GM19438 (cell line): Measurements from ENCODE around the gene RNF133.
"Not testable (repeated sequence)": the region's sequence is repeated elsewhere in the genome, so short reads cannot be mapped to it uniquely, and the experiment has no call there.

Source experiments
- ATAC-seq: cut with Tn5 transposase; IDR thresholded peaks from one replicate; pipeline ENCODE4 v1.9.1; 2021; ENCODE audit warnings: low read depth; ENCODE audit not compliant: unreplicated experiment

The RNF133 gene

GRCh38 chr7:122691569-122692235, 7.2 kb downstream of the RNF133 start:
- ATAC-seq: no peak

DNA sequence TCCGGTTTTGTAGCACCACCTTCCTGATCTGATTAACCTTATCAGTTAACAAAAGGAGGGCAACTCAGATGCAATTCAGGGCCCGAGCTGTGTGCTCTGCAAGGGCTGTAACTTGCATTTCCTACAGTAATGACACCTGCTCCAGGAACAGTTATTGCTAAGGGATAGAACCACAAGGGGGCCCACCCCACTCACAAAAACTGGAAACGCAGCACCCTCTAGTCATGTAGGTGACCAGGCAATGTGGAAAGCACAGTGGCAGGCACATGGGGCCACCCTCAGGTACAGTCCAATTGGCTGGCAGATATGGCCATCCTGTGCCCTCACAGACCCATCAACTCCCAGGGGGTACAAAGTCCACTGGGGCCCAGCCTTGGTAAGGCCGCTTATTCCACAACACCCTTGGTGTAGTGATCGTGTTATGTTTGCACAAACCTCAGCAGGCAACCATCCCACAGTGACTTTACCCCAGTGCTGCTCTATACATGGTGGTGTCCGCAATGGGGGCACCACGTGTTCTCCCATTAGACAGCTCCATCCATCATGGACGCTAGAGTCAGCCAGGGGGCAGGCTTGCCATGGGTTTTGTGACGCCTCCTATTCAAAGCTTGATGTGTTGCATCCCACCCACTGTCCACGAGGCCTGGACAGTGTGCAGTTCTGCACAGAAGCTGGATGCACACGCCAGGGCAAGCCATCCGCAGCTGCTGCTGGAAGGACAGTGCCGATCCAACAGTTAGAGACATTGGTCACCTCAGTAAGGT, 9.4 kb downstream of the RNF133 start:
- ATAC-seq: no peak

DNA sequence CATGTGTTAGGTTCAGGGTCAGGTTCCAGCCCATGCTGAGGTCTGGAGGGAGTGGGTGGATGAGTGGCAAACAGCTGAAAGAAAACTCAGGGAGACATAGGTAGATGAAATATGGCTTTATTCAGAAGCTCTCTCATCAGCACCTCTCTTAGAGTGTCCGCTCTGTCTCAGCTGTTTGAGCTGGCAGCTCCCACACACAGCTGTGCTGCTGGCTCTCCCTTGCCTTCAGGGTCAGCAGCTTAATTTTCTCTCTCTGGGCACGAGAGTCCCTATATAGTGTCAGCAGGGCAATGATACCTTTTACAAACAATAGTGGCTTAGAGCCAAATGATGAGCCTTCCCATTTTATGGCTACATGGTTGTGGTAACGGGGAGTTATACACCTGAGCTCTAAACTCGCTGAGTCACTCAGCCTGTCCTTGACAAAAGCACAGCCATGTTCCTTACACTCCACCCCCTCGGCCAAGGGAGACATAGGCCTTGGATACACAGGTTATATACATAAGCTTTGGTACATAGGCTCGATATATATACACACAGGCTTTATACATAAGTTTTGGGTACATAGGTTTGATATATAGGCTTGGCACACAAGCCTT, 10.4 kb downstream of the RNF133 start:
- ATAC-seq: no peak

DNA sequence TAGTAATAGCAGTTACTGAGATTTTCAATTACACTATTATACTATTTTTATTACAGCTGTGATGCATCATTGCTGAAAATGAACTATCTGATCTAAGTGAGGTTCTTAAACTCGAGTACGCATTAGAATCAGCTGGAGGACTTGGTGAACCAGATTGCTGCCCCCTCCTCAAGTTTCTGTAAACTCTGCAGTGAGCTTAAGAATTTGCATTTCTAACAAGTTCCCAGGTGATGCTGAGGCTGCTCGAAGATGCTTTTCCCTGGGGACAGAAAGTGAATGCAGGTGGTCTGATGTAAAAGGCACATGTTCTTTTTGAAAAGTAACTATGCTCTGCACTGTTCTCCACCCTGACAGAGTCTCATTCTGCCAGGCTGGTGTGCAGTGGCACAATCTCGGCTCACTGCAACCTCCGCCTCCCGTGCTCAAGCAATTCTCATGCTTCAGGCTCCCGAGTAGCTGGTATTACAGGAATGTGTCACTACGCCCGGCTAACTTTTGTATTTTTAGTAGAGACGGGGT, 12.5 kb downstream of the RNF133 start:
- ATAC-seq: no peak

DNA sequence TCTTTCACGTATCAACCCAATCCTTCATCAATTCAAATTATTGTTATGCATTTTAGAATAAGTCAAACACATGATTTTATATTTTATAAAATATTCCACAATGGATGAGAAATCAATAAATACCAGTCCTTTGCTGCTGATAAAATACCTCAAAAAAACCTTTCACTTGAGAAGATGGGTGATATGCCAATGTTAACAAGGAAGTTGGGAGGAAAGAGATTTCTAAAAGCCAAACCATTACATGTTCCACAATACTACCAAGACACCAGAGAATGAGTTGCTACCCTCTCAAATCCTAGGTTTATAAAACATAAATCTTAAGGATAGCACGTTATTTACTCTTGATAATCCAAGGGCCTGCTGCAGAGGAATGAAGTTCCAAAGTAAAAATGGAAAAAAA, 14.4 kb downstream of the RNF133 start:
- no peak for ATAC-seq

- no peak for ATAC-seq
These were observed 15.9 kb downstream of the RNF133 start for GRCh38 chr7:122682815-122683550.

DNA sequence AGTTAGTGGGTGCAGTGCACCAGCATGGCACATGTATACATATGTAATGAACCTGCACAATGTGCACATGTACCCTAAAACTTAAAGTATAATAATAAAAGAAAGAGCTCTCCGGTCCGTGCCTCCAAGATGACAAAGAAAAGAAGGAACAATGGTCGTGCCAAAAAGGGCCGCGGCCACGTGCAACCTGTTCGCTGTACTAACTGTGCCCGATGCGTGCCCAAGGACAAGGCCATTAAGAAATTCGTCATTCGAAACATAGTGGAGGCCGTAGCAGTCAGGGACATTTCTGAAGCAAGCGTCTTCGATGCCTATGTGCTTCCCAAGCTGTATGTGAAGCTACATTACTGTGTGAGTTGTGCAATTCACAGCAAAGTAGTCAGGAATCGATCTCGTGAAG, 17.7 kb downstream of the RNF133 start:
- ATAC-seq: not testable (repeated sequence)

GRCh38 chr7:122679813-122680212, 19.1 kb downstream of the RNF133 start:
- no peak for ATAC-seq

GRCh38 chr7:122679269-122679709, 19.6 kb downstream of the RNF133 start:
- not testable (repeated sequence) for ATAC-seq

DNA sequence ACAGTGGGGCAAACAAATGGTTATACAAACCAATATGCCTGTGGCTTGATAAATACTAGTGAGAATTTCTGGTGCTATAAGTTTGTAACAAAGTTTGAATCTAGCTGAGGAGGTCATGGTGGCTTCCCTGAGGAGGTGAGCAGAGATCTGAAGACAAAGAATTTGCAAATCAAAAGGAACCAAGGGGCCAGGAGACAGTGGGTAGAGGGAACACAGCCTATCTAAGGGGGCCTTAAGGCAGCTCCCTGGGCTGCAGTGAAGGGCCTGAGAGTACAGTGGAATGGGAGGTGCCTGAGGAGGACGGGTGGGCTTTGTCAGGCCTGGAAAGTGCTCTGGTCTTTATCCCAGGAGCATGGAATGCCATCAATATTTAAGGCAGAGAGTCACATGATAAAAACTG, 21.8 kb downstream of the RNF133 start:
- ATAC-seq: no peak

GRCh38 chr7:122676466-122676865, 22.5 kb downstream of the RNF133 start:
- no peak for ATAC-seq

GRCh38 chr7:122675621-122676020, 23.3 kb downstream of the RNF133 start:
- no peak for ATAC-seq

- ATAC-seq: no peak
These were observed 23.9 kb downstream of the RNF133 start for GRCh38 chr7:122675011-122675410.

GRCh38 chr7:122674502-122674901, 24.4 kb downstream of the RNF133 start:
- ATAC-seq: no peak

DNA sequence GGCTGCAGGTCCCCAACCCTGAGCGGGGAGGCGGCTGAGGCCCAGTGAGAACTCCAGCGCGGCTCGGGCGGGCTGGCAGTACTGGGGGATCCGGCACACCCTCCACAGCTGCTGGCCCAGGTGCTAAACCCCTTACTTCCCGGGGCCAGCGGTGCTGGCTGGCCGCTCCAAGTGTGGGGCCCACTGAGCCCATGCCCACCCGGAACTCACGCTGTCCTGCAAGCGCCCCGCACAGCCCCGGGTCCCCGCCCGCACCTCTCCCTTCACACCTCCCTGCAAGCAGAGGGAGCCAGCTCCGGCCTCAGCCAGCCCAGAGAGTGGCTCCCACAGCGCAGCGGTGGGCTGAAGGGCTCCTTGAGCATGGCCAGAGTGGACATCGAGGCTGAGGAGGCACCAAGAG, 25.0 kb downstream of the RNF133 start:
- no peak for ATAC-seq

DNA sequence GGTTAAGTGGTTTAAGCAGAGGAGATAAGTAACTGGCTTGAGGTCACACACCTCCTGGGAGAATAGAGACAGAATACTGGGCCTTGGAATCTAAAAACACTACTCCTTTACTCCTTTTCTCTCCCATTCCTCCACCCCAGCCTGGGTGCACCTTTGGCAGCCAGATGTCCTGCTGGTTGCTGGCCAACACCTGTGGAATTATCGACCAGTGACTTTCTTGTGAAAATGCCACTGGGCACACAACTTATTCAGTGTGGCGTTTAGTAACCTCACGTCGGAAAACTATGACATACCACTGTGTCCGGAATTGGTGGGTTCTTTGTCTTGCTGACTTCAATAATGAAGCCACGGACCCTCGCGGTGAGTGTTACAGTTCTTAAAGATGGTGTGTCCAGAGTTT, 26.4 kb downstream of the RNF133 start:
- ATAC-seq: no peak

- ATAC-seq: no peak
These were observed 35.2 kb downstream of the RNF133 start for GRCh38 chr7:122663733-122664132.

GRCh38 chr7:122658856-122659255, 40.1 kb downstream of the RNF133 start:
- no peak for ATAC-seq

- ATAC-seq: no peak
These were observed 45.2 kb downstream of the RNF133 start for GRCh38 chr7:122653685-122654084.

DNA sequence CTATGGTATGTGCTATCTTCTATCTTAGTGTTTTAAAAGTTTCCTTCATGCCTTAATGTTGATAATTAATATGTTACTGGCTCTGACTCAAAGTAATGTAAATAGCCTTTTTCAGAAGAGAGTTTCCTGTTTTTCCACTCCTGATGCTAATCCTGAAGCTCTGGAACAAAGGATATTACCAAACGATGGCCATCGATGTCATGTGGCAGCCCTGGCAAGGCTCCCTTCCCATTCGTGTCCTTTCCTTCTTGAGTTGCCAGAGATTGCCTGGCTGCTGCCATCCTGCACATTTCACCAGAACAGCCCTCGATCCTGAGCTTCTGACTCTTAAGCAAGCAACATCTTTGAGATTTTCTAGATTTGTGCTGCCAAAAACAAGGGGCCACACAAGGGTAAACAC, 46.0 kb downstream of the RNF133 start:
- ATAC-seq: no peak

GRCh38 chr7:122651451-122651850, 47.5 kb downstream of the RNF133 start:
- no peak for ATAC-seq
